GM20431 (cell line): Measurements from ENCODE around the gene THSD4.
"Not testable (repeated sequence)": the region's sequence is repeated elsewhere in the genome, so short reads cannot be mapped to it uniquely, and the experiment has no call there.

Source experiments
- in situ Hi-C: fragments of 300-500 bp; cut with MseI, MboI; formaldehyde crosslinking; loops from one replicate; pipeline ENCODE4 v1.15.0; 2020; ENCODE audit warnings: low sequenced_read_pairs; ENCODE audit not compliant: unreplicated experiment

The THSD4 gene

GRCh38 chr15:71646767-71647486, 531.7 kb downstream of the THSD4 start:
- in situ Hi-C loops = no loop called here

- in situ Hi-C loops = no loop called here
Observed at GRCh38 chr15:71647487-71647808, 532.2 kb downstream of the THSD4 start.

DNA sequence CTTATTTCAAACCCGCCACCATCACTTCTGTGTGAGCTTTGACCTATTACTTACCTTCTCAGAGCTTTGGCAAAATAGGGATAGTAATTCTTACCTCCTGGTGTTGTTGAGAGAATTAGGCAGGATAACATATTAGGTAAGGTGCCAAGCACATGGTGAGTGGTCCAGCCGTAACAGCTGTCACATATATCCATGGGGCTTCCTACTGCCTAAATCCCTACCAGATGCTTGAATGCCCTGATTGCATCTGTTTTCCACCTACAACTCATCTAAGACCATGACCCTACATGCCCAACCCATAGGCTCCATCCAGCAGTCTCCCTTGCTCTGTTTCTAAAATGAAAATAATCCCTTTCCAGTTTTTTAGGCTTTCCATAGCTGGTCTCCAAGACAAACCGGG, 532.8 kb downstream of the THSD4 start:
- in situ Hi-C loops = no loop called here

GRCh38 chr15:71649894-71650293, 534.6 kb downstream of the THSD4 start:
- in situ Hi-C loops = no loop called here

GRCh38 chr15:71650603-71651002, 535.3 kb downstream of the THSD4 start:
- in situ Hi-C loops = no loop called here

GRCh38 chr15:71651750-71652186, 536.5 kb downstream of the THSD4 start:
- in situ Hi-C loops = no loop called here

DNA sequence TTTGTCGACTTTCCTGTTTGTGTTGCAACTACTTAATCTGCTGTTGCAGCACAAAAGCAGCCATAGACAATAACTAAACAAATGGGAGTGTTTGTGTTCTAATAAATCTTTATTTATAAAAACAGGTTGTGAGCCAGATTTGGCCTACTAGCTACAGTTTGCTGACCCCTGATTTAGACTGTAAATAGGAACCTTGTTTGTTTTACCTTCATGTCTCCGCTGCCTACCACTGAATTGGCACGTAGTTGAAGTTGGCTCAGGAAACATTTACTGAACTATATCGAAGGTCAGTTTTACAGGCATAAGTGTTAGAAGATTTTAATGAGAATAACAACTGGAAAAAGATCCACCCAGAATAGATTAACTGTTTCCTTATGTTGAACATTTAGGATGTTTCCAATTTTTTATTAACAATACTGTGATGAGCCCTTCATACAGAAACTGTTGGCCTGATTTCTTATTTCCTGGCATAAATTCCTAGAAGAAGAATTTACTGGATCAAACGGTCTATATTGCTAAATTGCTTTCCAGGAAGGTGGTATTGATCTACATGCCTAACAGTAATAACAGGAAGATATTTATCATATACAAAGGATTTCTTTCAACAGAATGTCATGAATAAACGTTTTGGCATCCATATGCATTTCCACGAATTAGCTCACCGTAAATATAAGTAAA, 538.9 kb downstream of the THSD4 start:
- in situ Hi-C loops = no loop called here

- in situ Hi-C loops = no loop called here
Observed at GRCh38 chr15:71654720-71655174, 539.5 kb downstream of the THSD4 start.

- in situ Hi-C loops = no loop called here
Observed at GRCh38 chr15:71656425-71656824, 541.2 kb downstream of the THSD4 start.

- in situ Hi-C loops = no loop called here
Observed at GRCh38 chr15:71657141-71657540, 541.9 kb downstream of the THSD4 start.

GRCh38 chr15:71658036-71658435, 542.8 kb downstream of the THSD4 start:
- in situ Hi-C loops = no loop called here

DNA sequence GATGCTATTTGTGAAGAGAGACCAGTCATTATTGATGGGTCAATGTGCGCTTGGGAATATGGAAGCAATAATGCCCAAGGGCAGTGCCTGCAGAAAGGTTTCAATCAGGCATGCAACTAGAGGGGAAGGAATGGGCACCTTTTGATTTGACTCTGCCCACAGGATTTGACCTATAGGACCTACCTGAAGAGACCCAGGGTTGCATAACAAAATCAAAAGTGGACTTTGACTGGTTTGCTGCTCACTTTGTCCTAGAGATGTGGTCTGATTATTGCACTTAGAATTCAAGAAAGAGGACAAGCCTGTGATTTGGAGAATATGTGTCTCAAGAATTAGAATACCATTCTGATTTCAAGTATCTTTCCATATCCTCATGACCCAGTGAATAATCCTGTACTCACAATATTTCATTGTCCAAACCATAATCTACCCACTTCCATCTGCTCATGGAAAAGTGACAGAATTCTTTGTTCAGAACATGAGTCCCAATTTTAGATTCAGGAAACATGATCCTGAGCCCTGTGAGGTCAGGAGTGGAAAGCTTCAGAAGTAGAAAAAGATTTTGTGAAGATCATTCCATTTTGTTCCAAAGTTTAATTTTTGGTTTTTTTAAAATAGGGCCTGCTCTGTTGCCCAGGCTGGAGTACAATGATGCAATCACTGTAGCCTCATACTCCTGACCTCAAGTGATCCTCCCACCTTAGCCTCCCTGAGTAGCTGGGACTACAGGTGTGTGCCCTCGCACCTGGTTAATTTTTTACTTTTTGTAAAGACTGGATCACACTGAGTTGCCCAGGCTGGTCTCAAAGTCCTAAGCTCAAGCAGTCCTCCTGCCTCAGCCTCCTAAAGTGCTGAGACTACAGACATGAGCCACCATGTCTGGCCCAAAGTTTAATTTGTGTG, 543.8 kb downstream of the THSD4 start:
- in situ Hi-C loops = no loop called here

DNA sequence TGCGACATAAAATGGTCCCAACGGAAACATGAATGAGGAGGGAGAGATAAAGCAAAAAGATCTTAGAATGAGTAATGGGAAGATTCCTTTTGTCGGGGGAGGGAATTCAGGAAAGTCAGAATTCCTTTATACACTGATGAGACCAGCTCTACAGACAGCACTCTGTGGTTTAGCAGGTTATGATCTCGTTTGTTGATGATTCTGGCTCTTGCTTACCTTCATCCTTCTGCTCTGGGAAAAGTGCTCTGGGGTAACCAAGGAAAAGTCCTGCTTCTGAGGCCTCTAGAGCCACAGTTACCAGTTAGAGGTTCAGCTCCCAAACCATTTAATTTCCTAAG, 544.4 kb downstream of the THSD4 start:
- in situ Hi-C loops = no loop called here

DNA sequence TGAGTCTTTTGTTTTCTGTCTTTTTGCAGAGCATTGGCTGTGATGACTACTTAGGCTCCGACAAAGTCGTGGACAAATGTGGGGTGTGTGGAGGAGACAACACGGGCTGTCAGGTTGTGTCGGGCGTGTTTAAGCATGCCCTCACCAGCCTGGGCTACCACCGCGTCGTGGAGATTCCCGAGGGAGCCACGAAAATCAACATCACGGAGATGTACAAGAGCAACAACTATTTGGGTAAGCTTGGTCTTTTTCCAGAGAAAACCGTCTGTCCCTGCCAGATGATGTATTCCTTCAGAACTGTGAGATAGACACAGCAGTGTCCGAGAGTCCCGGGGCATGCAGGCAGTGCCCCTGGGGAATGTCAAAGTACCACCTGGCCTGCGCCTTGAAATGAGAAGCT, 545.2 kb downstream of the THSD4 start:
- in situ Hi-C loops = no loop called here

DNA sequence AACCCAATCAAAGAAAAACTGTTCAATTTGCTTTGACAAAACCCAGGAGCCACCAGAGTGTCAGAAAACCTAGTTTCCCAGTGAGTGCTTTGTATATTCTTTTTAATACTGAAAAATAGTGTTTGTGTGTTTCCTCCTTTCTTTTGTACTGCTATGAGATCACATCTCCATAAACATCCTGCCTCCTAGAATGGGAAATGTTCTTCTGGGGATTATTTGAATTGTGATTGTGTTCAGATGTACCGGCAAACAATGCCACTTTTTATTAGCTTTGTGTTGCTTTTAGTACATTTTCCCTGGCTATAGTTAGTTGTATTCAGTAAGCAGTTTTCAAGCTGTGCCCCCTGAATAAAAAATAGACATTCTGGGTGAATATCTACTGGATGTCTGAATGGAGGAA, 547.0 kb downstream of the THSD4 start:
- in situ Hi-C loops = no loop called here

DNA sequence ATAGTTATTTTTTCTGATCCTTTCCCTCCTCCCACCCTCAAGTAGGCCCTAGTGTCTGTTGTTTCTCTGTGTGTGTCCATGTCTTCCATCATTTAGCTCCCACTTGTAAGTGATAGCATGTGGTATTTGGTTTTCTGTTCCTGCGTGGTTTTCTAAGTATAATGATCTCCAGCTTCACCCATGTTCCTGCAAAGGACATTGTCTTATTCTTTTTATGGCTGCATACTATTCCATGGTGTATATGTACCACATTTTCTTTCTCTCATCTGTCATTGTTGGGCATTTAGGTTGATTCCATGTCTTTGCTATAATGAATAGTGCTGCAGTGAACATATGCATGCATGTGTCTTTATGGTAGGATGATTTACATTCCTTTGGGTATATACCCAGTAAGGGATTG, 549.4 kb downstream of the THSD4 start:
- in situ Hi-C loops = no loop called here

- in situ Hi-C loops = no loop called here
Observed at GRCh38 chr15:71666763-71667620, 551.7 kb downstream of the THSD4 start.

GRCh38 chr15:71669688-71670087, 554.4 kb downstream of the THSD4 start:
- in situ Hi-C loops = no loop called here

DNA sequence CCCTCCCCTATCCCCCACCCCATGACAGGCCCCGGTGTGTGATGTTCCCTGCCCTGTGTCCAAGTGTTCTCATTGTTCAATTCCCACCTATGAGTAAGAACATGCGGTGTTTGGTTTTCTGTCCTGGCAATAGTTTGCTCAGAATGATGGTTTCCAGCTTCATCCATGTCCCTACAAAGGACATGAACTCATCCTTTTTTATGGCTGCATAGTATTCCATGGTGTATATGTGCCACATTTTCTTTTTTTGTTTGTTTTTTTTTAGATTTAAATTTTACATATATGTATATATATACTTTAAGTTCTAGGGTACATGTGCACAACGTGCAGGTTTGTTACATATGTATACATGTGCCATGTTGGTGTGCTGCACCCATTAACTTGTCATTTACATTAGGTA, 555.0 kb downstream of the THSD4 start:
- in situ Hi-C loops = not testable (repeated sequence)

DNA sequence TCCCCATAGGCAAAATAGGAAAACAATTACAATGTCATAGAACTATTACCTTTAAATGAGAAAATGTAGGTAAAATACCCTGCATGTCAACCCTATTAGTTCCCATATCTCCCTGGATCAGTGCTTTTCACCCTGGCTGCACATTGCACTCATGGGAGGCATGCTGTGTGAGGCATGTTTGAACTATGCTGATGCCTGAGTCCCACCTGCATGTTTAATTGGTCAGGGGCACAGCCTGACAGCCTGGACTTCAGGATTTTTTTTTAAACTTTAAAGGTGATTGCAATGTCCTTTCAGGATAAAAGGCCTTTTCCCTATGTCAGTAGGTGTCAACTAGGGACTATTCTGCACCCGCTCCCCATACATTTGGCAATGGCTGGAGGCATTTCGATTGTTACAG, 559.1 kb downstream of the THSD4 start:
- in situ Hi-C loops = no loop called here
